ENCODE results near the gene SIGLEC7. TPM values are rescaled to one million over a fixed set of nuclear protein-coding genes. Genes with fewer than 3 reads are reported as not detected.

The SIGLEC7 gene
- total RNA-seq, 1 experiment from 2014 or later: not detected

Other genes with a start within 250 kb of the SIGLEC7 start
- gene KLK4, start 230.9 kb upstream of the SIGLEC7 start, total RNA-seq (2014; rRNA removed; shearing (Covaris generic)): not detected in 2 replicates
- gene KLK5, start 189.3 kb upstream of the SIGLEC7 start, total RNA-seq (2014; rRNA removed; shearing (Covaris generic)): not detected in 2 replicates
- gene KLK6, start 172.7 kb upstream of the SIGLEC7 start, total RNA-seq (2014; rRNA removed; shearing (Covaris generic)): not detected in 2 replicates
- not detected in 2 replicates for gene KLK7, start 158.4 kb upstream of the SIGLEC7 start, total RNA-seq (2014; rRNA removed; shearing (Covaris generic))
- not detected in 2 replicates for gene KLK8, start 140.7 kb upstream of the SIGLEC7 start, total RNA-seq (2014; rRNA removed; shearing (Covaris generic))
- not detected in 2 replicates for gene KLK10, start 122.6 kb upstream of the SIGLEC7 start, total RNA-seq (2014; rRNA removed; shearing (Covaris generic))
- gene KLK11, start 115.7 kb upstream of the SIGLEC7 start, total RNA-seq (2014; rRNA removed; shearing (Covaris generic)): not detected in 2 replicates
- gene KLK12, start 107.3 kb upstream of the SIGLEC7 start, total RNA-seq (2014; rRNA removed; shearing (Covaris generic)): not detected in 2 replicates
- gene KLK13, start 77.2 kb upstream of the SIGLEC7 start, total RNA-seq (2014; rRNA removed; shearing (Covaris generic)): not detected in 2 replicates
- not detected in 2 replicates for gene KLK14, start 59.4 kb upstream of the SIGLEC7 start, total RNA-seq (2014; rRNA removed; shearing (Covaris generic))
- gene CTU1, start 33.9 kb upstream of the SIGLEC7 start, total RNA-seq (2014; rRNA removed; shearing (Covaris generic)): 3.6 and 6.8 TPM in 2 replicates
- 0.10 TPM in 1 of 2 replicates, not detected in the other for gene SIGLEC9, start 17.4 kb upstream of the SIGLEC7 start, total RNA-seq (2014; rRNA removed; shearing (Covaris generic))
- gene CD33, start 82.8 kb downstream of the SIGLEC7 start, total RNA-seq (2014; rRNA removed; shearing (Covaris generic)): 2.1 and 2.4 TPM in 2 replicates
- gene SIGLECL1, start 108.8 kb downstream of the SIGLEC7 start, total RNA-seq (2014; rRNA removed; shearing (Covaris generic)): not detected in 2 replicates
- gene IGLON5, start 169.3 kb downstream of the SIGLEC7 start, total RNA-seq (2014; rRNA removed; shearing (Covaris generic)): not detected in 2 replicates
- 1.3 and 1.7 TPM in 2 replicates for gene VSIG10L, start 199.8 kb downstream of the SIGLEC7 start, total RNA-seq (2014; rRNA removed; shearing (Covaris generic))
- gene ETFB, start 224.1 kb downstream of the SIGLEC7 start, total RNA-seq (2014; rRNA removed; shearing (Covaris generic)): 158 and 206 TPM in 2 replicates
- gene CLDND2, start 226.7 kb downstream of the SIGLEC7 start, total RNA-seq (2014; rRNA removed; shearing (Covaris generic)): 1.2 TPM in 1 of 2 replicates, not detected in the other
- not detected in 2 replicates for gene NKG7, start 230.4 kb downstream of the SIGLEC7 start, total RNA-seq (2014; rRNA removed; shearing (Covaris generic))
- gene LIM2, start 245.7 kb downstream of the SIGLEC7 start, total RNA-seq (2014; rRNA removed; shearing (Covaris generic)): not detected in 2 replicates
- not detected in 2 replicates for gene C19orf84, start 248.3 kb downstream of the SIGLEC7 start, total RNA-seq (2014; rRNA removed; shearing (Covaris generic))

Measured in RPMI7951 (cell line).